Measurements from ENCODE around the gene ENOX1.

Gene ENOX1

GRCh38 chr13:43326100-43326499 is 460.7 kb downstream of the ENOX1 start:
- no peak for TF ChIP-seq ZFX (IDR thresholded peaks at IDR 0.05)
- TF ChIP-seq CTCF (conservative IDR thresholded peaks at IDR 0.05): no peak
- no peak overlapping the region for H3K27ac ChIP-seq

- no peak for TF ChIP-seq CTCF (conservative IDR thresholded peaks at IDR 0.05)
- no peak for TF ChIP-seq ZFX (IDR thresholded peaks at IDR 0.05)
These were observed 461.1 kb downstream of the ENOX1 start for GRCh38 chr13:43325636-43326035.

DNA sequence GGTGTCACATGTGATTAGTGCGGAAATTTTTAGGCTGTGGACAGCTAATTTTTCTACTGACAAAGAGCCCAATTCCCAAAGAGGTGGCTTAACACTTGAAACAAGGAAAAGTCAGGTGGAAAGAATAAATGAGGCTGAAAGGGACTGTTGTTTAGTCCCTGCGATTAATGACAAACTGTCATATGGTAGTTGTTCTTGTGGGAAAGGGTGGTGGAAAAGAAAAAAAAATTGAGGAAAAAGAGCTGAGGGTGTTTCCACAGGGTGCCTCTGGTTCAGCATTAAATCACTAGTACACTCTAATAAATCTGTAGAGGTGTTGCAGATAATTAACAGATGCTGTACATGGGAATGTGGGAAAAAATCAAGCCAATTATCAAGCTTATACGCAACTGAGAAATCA is 462.6 kb downstream of the ENOX1 start:
- TF ChIP-seq ZFX (IDR thresholded peaks at IDR 0.05) (no peak), CTCF (conservative IDR thresholded peaks at IDR 0.05) (no peak)
- no peak overlapping the region for H3K27ac ChIP-seq

More at GRCh38 chr13:43325636-43326035, 461.1 kb downstream of the ENOX1 start:
- no peak overlapping the region for H3K27ac ChIP-seq

- no peak overlapping the region for H3K27ac ChIP-seq
- TF ChIP-seq ZFX (IDR thresholded peaks at IDR 0.05) (no peak), CTCF (conservative IDR thresholded peaks at IDR 0.05) (no peak)
These were observed 466.9 kb downstream of the ENOX1 start for GRCh38 chr13:43319617-43320444.

GRCh38 chr13:43316946-43317353 is 469.8 kb downstream of the ENOX1 start:
- TF ChIP-seq CTCF (conservative IDR thresholded peaks at IDR 0.05): no peak
- no peak for TF ChIP-seq ZFX (IDR thresholded peaks at IDR 0.05)
- no peak overlapping the region for H3K27ac ChIP-seq

DNA sequence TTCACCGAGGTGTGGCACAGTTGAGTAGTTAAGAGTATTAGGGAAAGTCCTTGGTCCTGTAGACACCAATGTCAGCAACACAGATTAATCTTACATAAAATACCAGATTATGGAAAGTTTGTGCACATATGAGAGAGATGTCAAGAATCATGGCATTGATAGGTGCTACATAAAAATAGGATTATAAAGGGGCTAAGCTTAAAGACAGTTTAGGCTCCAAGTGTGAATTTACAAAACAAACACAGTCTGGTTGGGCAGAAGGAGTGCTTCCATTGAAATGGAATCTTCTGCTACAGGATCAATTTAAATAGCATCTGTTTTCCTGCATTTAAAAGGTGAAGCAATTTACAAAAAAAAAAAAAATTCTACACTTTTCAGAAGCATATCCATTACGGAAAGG is 470.5 kb downstream of the ENOX1 start:
- TF ChIP-seq CTCF (conservative IDR thresholded peaks at IDR 0.05): no peak
- TF ChIP-seq ZFX (IDR thresholded peaks at IDR 0.05): no peak
- H3K27ac ChIP-seq: no peak overlapping the region

DNA sequence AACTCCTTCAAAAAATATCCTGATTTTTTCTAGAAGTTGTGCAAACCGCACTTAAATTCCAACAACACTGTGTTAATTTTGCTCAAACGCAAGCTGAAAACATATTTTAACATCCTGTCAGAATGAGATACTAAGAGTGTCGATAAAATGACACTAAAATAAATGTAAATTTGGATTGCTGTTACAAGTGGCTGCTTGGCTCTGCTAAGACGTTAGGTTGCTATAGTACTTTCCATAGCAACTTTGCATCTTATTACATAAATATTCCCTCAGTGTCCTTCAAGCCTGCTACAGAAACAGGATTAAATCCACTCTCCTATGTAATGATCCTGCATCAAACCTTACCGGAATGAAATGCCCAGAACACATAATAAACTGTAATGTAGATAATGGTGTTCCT is 471.2 kb downstream of the ENOX1 start:
- no peak overlapping the region for H3K27ac ChIP-seq
- TF ChIP-seq ZFX (IDR thresholded peaks at IDR 0.05) (no peak), CTCF (conservative IDR thresholded peaks at IDR 0.05) (no peak)

All from C4-2B (cell line).